HEK293 (cell line): ENCODE results near the gene TET1.

Experiments
- CTCF ChIA-PET: fragments of 350-600 bp; formaldehyde crosslinking; extraction: SDS; loops from one replicate; lab custom pipeline; 2021; ENCODE audit warnings: antibody characterized with exemption; lab: Yijun Ruan, JAX
- POLR2A ChIA-PET: fragments of 300-600 bp; formaldehyde crosslinking; extraction: SDS; loops from one replicate; lab custom pipeline; 2020; ENCODE audit warnings: antibody characterized with exemption, inconsistent platforms; lab: Yijun Ruan, JAX
- H3K27ac ChIP-seq: fragments of 200-500 bp; sonication (Bioruptor generic); 2 replicates; pipeline ENCODE4 v1.5.1; 2014; ENCODE audit warnings: low read depth, low read length, control low read depth, inconsistent platforms; ENCODE audit errors: extremely low read depth
- H3K36me3 ChIP-seq, 2 experiments: fragments of 200-500 bp in 1 of 2; sonication (Bioruptor generic) in 1 of 2; 1 replicate in 1 of 2; 2 replicates in 1 of 2; pipeline ENCODE4 v1.5.1; 2014 to 2017; ENCODE audit warnings: inconsistent platforms in 2 of 2, low read length in 2 of 2; ENCODE audit not compliant: control insufficient read depth in 2 of 2, insufficient read depth in 1 of 2
- H3K4me1 ChIP-seq: fragments of 200-500 bp; sonication (Bioruptor generic); 2 replicates; pipeline ENCODE4 v1.5.1; 2014; ENCODE audit warnings: mild to moderate bottlenecking, low read length, inconsistent platforms; ENCODE audit not compliant: control insufficient read depth, insufficient read depth
- H3K4me3 ChIP-seq: 2 replicates; pipeline ENCODE4 v1.5.1; 2011; ENCODE audit warnings: low read depth, mild to moderate bottlenecking, control low read depth, low read length, moderate library complexity
- H3K9me3 ChIP-seq: fragments of 200-500 bp; sonication (Bioruptor generic); 2 replicates; pipeline ENCODE4 v1.5.1; 2014; ENCODE audit warnings: low read depth, low read length, inconsistent platforms; ENCODE audit not compliant: control insufficient read depth, insufficient read depth
- BCL11A ChIP-seq: fragments of 450-650 bp; formaldehyde crosslinking; IDR thresholded peaks from 2 replicates; pipeline ENCODE4 v1.5.1; 2016; ENCODE audit warnings: low read depth, missing biosample characterization, missing genetic modification characterization
- GLIS1 ChIP-seq: fragments of 450-650 bp; formaldehyde crosslinking; IDR thresholded peaks from 2 replicates; pipeline ENCODE4 v1.5.1; 2016; ENCODE audit warnings: missing biosample characterization, missing genetic modification characterization
- KLF10 ChIP-seq: fragments of 450-650 bp; IDR thresholded peaks from 2 replicates; pipeline ENCODE4 v1.5.1; 2018; ENCODE audit warnings: missing biosample characterization, mild to moderate bottlenecking, missing genetic modification characterization
- SCRT2 ChIP-seq: fragments of 450-650 bp; formaldehyde crosslinking; IDR thresholded peaks from 2 replicates; pipeline ENCODE4 v1.5.1; 2016; ENCODE audit warnings: missing biosample characterization, missing genetic modification characterization
- ZNF558 ChIP-seq: fragments of 450-650 bp; formaldehyde crosslinking; IDR thresholded peaks from 2 replicates; pipeline ENCODE4 v1.5.1; 2016; ENCODE audit warnings: missing biosample characterization, missing genetic modification characterization

The TET1 gene

DNA sequence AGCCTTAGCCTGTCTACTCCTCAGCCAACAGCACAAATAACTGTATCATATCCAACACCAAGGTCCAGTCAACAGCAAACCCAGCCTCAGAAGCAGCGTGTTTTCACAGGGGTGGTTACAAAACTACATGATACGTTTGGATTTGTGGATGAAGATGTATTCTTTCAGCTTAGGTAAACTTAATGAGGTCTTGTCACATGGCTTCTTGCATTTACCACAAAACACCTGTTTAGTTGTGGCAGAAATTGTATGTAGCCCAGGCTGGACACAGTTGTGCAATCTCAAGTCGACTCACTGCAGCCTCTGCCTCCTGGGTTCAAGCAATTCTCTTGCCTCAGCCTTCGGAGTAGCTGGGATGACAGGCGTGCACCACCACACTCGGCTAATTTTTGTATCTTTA is 182.3 kb downstream of the TET1 start:
- no peak overlapping the region for H3K4me3 ChIP-seq
- TF ChIP-seq KLF10 (tag by site-specific recombination), result no peak
- peak; percentile 63; the same call in 1 of the 2 replicates for TF ChIP-seq ZNF558 (tag by site-specific recombination)
- TF ChIP-seq SCRT2, result peak; percentile 36; the same call in 1 of the 2 replicates
- no peak for TF ChIP-seq BCL11A (tag by site-specific recombination)
- TF ChIP-seq GLIS1 (tag by site-specific recombination), result no peak
- H3K9me3 ChIP-seq, result no peaks in the 10 kb centered on the region
- no peaks in the 10 kb centered on the region for H3K4me1 ChIP-seq
- no peak overlapping the region; the same call in 1 of the 2 replicates for H3K27ac ChIP-seq
- CTCF ChIA-PET, result interaction anchor here (0.6 kb wide), 2 partner anchors 32 to 689 kb away, joined by 3 to 5 read pairs; no protein-coding TSS in a partner anchor
- H3K36me3 ChIP-seq, result peaks cover 79 to 98% of the 10 kb centered on the region in 2 experiments
- POLR2A ChIA-PET, result no interaction called here
